ENCODE results near the gene WFS1.

DNA sequence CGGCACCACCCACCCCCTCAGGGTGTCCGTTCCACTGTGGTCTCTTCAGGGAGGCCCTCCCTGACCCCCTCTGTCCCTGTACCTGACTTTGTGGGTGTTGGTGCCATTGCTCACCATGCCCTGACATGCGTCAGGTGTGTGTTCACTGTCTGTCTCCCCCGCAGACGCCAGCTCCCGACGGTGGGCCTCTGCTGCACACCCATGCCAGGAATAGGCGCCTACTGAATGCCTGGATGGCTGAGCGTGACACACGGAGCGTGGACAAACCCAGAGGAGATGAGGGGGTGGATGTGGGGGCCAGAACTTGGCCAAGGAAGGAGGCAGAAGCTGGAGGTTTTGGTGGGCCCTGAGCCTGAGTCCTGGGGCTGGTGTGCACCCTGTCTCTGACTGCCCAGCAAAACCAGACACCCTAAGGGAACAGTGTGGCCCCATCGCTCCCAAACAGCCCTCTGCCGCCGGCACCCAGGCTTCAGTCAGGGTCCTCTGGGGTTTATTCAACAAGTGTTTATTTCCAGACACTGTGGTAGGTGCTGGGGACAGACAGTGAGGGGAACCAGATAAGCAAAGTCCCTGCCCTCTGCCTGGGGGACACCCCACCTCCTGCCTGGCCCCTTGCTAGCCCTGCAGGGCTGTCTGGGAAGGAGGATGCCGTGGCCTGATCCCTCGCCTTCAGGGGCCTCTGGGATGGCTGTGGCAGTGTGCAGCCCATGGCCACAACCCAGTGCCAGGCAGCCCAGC, 76.9 kb downstream of the WFS1 start:
- no peak for TF ChIP-seq ZNF317 (CRISPR knock-in tag; IDR thresholded peaks at IDR 0.05)
- no peak for TF ChIP-seq HHEX (CRISPR knock-in tag; IDR thresholded peaks at IDR 0.05)
- no peak for TF ChIP-seq CBFB (CRISPR knock-in tag; IDR thresholded peaks at IDR 0.05)
- no peak for TF ChIP-seq NFE2L1 (CRISPR knock-in tag; IDR thresholded peaks at IDR 0.05; ENCODE audit: borderline replicate concordance)
- TF ChIP-seq, protein P1, sequence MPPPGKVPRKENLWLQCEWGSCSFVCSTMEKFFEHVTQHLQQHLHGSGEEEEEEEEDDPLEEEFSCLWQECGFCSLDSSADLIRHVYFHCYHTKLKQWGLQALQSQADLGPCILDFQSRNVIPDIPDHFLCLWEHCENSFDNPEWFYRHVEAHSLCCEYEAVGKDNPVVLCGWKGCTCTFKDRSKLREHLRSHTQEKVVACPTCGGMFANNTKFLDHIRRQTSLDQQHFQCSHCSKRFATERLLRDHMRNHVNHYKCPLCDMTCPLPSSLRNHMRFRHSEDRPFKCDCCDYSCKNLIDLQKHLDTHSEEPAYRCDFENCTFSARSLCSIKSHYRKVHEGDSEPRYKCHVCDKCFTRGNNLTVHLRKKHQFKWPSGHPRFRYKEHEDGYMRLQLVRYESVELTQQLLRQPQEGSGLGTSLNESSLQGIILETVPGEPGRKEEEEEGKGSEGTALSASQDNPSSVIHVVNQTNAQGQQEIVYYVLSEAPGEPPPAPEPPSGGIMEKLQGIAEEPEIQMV (CRISPR knock-in tag; IDR thresholded peaks at IDR 0.05; ENCODE audit: low read depth), result no peak
- TF ChIP-seq, protein P2, sequence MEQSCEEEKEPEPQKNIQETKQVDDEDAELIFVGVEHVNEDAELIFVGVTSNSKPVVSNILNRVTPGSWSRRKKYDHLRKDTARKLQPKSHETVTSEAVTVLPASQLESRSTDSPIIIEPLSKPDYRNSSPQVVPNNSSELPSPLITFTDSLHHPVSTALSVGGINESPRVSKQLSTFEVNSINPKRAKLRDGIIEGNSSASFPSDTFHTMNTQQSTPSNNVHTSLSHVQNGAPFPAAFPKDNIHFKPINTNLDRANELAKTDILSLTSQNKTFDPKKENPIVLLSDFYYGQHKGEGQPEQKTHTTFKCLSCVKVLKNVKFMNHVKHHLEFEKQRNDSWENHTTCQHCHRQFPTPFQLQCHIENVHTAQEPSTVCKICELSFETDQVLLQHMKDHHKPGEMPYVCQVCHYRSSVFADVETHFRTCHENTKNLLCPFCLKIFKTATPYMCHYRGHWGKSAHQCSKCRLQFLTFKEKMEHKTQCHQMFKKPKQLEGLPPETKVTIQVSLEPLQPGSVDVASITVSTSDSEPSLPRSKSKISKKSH (CRISPR knock-in tag; IDR thresholded peaks at IDR 0.05; ENCODE audit: borderline replicate concordance), result no peak
- no peak for TF ChIP-seq ZKSCAN1 (IDR thresholded peaks at IDR 0.05; ENCODE audit: low read length)
- no peak for TF ChIP-seq ZNF101 (CRISPR knock-in tag; IDR thresholded peaks at IDR 0.05; ENCODE audit: borderline replicate concordance, low read depth)
- no peak for TF ChIP-seq EZH2 (conservative IDR thresholded peaks at IDR 0.05; ENCODE audit: low read depth, low read length)
- TF ChIP-seq, protein P3, sequence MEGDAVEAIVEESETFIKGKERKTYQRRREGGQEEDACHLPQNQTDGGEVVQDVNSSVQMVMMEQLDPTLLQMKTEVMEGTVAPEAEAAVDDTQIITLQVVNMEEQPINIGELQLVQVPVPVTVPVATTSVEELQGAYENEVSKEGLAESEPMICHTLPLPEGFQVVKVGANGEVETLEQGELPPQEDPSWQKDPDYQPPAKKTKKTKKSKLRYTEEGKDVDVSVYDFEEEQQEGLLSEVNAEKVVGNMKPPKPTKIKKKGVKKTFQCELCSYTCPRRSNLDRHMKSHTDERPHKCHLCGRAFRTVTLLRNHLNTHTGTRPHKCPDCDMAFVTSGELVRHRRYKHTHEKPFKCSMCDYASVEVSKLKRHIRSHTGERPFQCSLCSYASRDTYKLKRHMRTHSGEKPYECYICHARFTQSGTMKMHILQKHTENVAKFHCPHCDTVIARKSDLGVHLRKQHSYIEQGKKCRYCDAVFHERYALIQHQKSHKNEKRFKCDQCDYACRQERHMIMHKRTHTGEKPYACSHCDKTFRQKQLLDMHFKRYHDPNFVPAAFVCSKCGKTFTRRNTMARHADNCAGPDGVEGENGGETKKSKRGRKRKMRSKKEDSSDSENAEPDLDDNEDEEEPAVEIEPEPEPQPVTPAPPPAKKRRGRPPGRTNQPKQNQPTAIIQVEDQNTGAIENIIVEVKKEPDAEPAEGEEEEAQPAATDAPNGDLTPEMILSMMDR (CRISPR knock-in tag; IDR thresholded peaks at IDR 0.05), result no peak
- TF ChIP-seq POLR2A (IDR thresholded peaks at IDR 0.05; ENCODE audit: insufficient read depth in 1 of 2, low read depth in 2 of 2, low read length in 2 of 2), result no peak
